ENCODE results near the gene TEX26. TPM values are rescaled to one million over a fixed set of nuclear protein-coding genes. Genes with fewer than 3 reads are reported as not detected.

TEX26 gene
- total and polyA plus RNA-seq, 9 of the 15 experiments (the other 6 are each of a cell fraction or from before 2014, with no cell fraction given), result not detected

GRCh38 chr13:30965380-30965779, 32.9 kb downstream of the TEX26 start:
- intact Hi-C loops (cut with micrococcal nuclease), result no loop called here
- POLR2A ChIA-PET, result no interaction called here
- no peaks in the 10 kb centered on the region for H3K27me3 ChIP-seq (ENCODE audit: control insufficient read depth in 2 of 2, insufficient read depth in 2 of 2, low read length in 2 of 2)
- H3K27ac ChIP-seq (ENCODE audit: extremely low read depth, low read depth, low read length), result no peak overlapping the region
- DNase-seq (ENCODE audit: extremely low read depth in 1 of 4, low spot score in 3 of 4), result no peak
- H3K36me3 ChIP-seq (ENCODE audit: control insufficient read depth, insufficient read depth, low read length), result no peaks in the 10 kb centered on the region
- H3K4me1 ChIP-seq (replicated peaks in 1 of 2; ENCODE audit: control insufficient read depth in 2 of 2, insufficient read depth in 2 of 2, low read length in 2 of 2), result no peaks in the 10 kb centered on the region
- CTCF ChIA-PET (ENCODE audit: low intra/inter-chr PET ratio), result no interaction called here
- TF ChIP-seq RFX7 (CRISPR knock-in tag; IDR thresholded peaks at IDR 0.05), result no peak
- no peak for TF ChIP-seq HES1 (IDR thresholded peaks at IDR 0.05; ENCODE audit: low read depth)
- TF ChIP-seq THAP12 (CRISPR knock-in tag; IDR thresholded peaks at IDR 0.05), result no peak
- no peak for TF ChIP-seq ZNF592 (IDR thresholded peaks at IDR 0.05)
- no peak for TF ChIP-seq PTBP1 (IDR thresholded peaks at IDR 0.05; ENCODE audit: low read depth, low read length)
- TF ChIP-seq ZNF23 (CRISPR knock-in tag; IDR thresholded peaks at IDR 0.05), result no peak
- no peak for TF ChIP-seq GATAD2A (IDR thresholded peaks at IDR 0.05)
- TF ChIP-seq CGGBP1 (CRISPR knock-in tag; IDR thresholded peaks at IDR 0.05), result no peak
- TF ChIP-seq FIP1L1 (IDR thresholded peaks at IDR 0.05; ENCODE audit: low read depth, low read length, poor library complexity, severe bottlenecking), result no peak
- TF ChIP-seq ZNF589 (CRISPR knock-in tag; IDR thresholded peaks at IDR 0.05; ENCODE audit: low read depth), result no peak
- TF ChIP-seq NELFE (IDR thresholded peaks at IDR 0.05; ENCODE audit: insufficient read depth, insufficient read length), result no peak
- TF ChIP-seq THAP7 (CRISPR knock-in tag; IDR thresholded peaks at IDR 0.05), result no peak
- TF ChIP-seq CHD1 (IDR thresholded peaks at IDR 0.05; ENCODE audit: low read length), result no peak
- TF ChIP-seq ZNF551 (CRISPR knock-in tag; IDR thresholded peaks at IDR 0.05), result no peak
- no peak for TF ChIP-seq TCF3 (CRISPR knock-in tag; IDR thresholded peaks at IDR 0.05)
- no peak overlapping the region for H3K9ac ChIP-seq (ENCODE audit: insufficient read depth in 1 of 2, low read depth in 2 of 2, low read length in 2 of 2)
- no peaks in the 10 kb centered on the region for H3K9me1 ChIP-seq (ENCODE audit: control insufficient read depth, insufficient read depth, low read length)
- no peak overlapping the region for H3K4me2 ChIP-seq (ENCODE audit: insufficient read depth, low read length)
- no peak overlapping the region for H3K4me3 ChIP-seq
- ATAC-seq, result no peak
- no peaks in the 10 kb centered on the region for H4K20me1 ChIP-seq (replicated peaks; ENCODE audit: control insufficient read depth, insufficient read depth, low read length)
- BruUV-seq (replicated peaks), result no TSS peak
- in situ Hi-C loops (cut with MboI), result no loop called here
- no peaks in the 10 kb centered on the region for H3K79me2 ChIP-seq (ENCODE audit: control insufficient read depth, insufficient read depth, low read length)
- H3K9me3 ChIP-seq (replicated peaks; ENCODE audit: control insufficient read depth, insufficient read depth, low read depth, low read length), result no peaks in the 10 kb centered on the region
- no peak overlapping the region for H2AFZ ChIP-seq (ENCODE audit: low read depth, low read length)
- WGBS (ENCODE audit: insufficient coverage, low coverage, missing lambda C conversion rate), result 0% methylated on average over 1 of the region's 1 CpG
- FAIRE-seq, result no peak

Data from K562 (cell line).